ENCODE measurements around the gene ARPC1B. TPM values are rescaled to one million over a fixed set of nuclear protein-coding genes. Genes with fewer than 3 reads are reported as not detected.

Gene ARPC1B
- total and polyA plus RNA-seq, 8 donors = 14.4 to 70.4 (median 41.2) TPM

DNA sequence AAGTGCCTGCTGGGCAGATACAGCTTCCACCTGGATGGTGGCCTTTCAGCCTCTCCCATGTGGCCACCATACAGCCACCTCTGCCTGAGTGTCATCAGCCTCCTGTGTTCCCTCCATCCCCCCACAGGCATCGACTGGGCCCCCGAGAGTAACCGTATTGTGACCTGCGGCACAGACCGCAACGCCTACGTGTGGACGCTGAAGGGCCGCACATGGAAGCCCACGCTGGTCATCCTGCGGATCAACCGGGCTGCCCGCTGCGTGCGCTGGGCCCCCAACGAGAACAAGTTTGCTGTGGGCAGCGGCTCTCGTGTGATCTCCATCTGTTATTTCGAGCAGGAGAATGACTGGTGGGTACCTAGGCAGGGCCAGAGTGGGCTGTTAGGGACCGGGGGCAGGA lies 13.4 kb downstream of the ARPC1B start:
- intact Hi-C loops (cut with DNase I) = no loop called here
- Histone ChIP-seq H3K36me3 (peaks cover 0 to 11% (median 5%) of the 10 kb centered on the region in 3 donors), H3K4me1 (peaks cover 0 to 6% (median 0%) of the 10 kb centered on the region in 3 donors), H3K27me3 (no peaks in the 10 kb centered on the region), H3K27ac (no peak overlapping the region), H3K4me3 (no peak overlapping the region), H3K9me3 (no peaks in the 10 kb centered on the region)
- ATAC-seq (no peak), FAIRE-seq (no peak), DNase-seq (peak in 1 of 6 donors; percentile 58)
- 95 to 96% methylated on average over 20 of the region's 20 CpGs for WGBS, 2 donors
- TF ChIP-seq, protein P1, sequence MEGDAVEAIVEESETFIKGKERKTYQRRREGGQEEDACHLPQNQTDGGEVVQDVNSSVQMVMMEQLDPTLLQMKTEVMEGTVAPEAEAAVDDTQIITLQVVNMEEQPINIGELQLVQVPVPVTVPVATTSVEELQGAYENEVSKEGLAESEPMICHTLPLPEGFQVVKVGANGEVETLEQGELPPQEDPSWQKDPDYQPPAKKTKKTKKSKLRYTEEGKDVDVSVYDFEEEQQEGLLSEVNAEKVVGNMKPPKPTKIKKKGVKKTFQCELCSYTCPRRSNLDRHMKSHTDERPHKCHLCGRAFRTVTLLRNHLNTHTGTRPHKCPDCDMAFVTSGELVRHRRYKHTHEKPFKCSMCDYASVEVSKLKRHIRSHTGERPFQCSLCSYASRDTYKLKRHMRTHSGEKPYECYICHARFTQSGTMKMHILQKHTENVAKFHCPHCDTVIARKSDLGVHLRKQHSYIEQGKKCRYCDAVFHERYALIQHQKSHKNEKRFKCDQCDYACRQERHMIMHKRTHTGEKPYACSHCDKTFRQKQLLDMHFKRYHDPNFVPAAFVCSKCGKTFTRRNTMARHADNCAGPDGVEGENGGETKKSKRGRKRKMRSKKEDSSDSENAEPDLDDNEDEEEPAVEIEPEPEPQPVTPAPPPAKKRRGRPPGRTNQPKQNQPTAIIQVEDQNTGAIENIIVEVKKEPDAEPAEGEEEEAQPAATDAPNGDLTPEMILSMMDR (IDR thresholded peaks at IDR 0.05) = no peak

DNA sequence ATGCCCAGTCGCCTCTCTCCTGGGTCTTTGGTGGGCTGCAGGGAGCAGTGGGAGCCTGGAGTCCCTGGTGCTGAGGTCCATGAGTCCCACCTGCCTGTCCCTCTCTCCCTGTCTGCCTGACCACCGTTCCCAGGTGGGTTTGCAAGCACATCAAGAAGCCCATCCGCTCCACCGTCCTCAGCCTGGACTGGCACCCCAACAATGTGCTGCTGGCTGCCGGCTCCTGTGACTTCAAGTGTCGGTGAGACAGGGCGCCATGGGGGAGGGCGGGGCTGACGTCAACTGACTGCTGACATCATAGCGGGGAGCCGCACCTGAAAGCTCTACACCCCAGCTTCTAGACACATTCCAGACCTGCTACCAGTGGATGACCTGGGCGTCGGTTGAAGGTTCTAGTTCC lies 15.2 kb downstream of the ARPC1B start:
- Histone ChIP-seq H3K27me3 (no peaks in the 10 kb centered on the region), H3K4me1 (peaks cover 0 to 6% (median 4%) of the 10 kb centered on the region in 3 donors), H3K9me3 (no peaks in the 10 kb centered on the region), H3K36me3 (peaks cover 0 to 11% (median 5%) of the 10 kb centered on the region in 3 donors), H3K27ac (no peak overlapping the region), H3K4me3 (no peak overlapping the region)
- FAIRE-seq (no peak), DNase-seq (no peak), ATAC-seq (no peak)
- intact Hi-C loops (cut with DNase I) = no loop called here
- 91 to 92% methylated on average over 13 of the region's 13 CpGs for WGBS, 2 donors
- TF ChIP-seq, protein P1 (IDR thresholded peaks at IDR 0.05) = no peak

DNA sequence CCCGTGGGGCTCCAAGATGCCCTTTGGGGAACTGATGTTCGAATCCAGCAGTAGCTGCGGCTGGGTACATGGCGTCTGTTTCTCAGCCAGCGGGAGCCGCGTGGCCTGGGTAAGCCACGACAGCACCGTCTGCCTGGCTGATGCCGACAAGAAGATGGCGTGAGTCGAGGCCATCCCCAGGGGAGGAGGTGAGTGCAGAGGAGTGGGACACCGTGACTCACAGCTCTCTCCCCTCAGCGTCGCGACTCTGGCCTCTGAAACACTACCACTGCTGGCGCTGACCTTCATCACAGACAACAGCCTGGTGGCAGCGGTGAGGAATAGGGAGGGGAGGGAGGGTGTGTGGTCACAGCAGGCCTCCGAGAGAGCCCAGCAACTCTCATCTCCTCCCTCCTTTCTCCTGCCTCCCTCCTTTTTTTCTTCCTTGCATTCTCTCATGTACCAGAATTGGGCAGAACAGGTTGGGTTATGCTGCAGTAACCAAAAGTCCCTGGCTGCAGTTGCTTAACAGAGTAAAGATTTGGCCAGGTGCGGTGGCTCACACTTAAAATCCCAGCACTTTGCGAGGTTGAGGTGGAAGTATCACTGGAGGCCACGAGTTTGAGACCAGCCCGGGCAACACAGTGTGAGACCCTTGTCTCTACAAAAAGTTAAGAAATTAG lies 16.5 kb downstream of the ARPC1B start:
- no peak for FAIRE-seq
- intact Hi-C loops (cut with DNase I) = no loop called here
- DNase-seq = no peak
- TF ChIP-seq, protein P1 (IDR thresholded peaks at IDR 0.05) = no peak
- H3K9me3 ChIP-seq = no peaks in the 10 kb centered on the region
- ATAC-seq = no peak
- H3K27ac ChIP-seq = no peak overlapping the region
- 94 to 96% methylated on average over 23 of the region's 23 CpGs for WGBS, 2 donors
- H3K4me1 ChIP-seq = peaks cover 0 to 6% (median 4%) of the 10 kb centered on the region in 3 donors
- peaks cover 0 to 11% (median 5%) of the 10 kb centered on the region in 3 donors for H3K36me3 ChIP-seq
- H3K27me3 ChIP-seq = no peaks in the 10 kb centered on the region
- no peak overlapping the region for H3K4me3 ChIP-seq

DNA sequence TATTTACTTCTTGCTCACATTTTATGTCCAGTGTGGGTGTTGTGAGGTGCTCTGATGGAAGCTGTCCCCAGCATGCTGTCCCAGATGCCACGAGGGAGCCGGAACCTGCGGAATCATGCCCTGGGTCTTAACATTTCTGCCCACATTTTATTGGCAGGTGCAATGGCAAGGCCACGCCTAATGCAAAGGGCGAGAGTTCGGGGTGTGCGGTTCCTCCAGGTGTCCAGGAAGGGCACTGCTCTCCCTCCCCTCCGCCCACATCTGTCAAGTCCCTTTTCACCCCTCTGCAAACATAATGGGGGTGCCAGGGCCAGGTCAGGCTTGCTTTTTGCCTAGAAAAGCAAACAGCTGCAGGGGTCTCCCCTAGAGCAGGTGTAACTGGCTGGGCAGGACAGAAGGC lies 17.5 kb downstream of the ARPC1B start:
- Histone ChIP-seq H3K9me3 (no peaks in the 10 kb centered on the region), H3K27me3 (no peaks in the 10 kb centered on the region), H3K36me3 (peaks cover 0 to 7% (median 5%) of the 10 kb centered on the region in 3 donors), H3K27ac (peak overlapping the region in 2 of 4 donors; percentile 67 to 69), H3K4me1 (peaks cover 0 to 6% (median 4%) of the 10 kb centered on the region in 3 donors), H3K4me3 (peak overlapping the region in 3 of 4 donors; percentile 31 to 72 (median 68))
- FAIRE-seq (no peak), DNase-seq (no peak), ATAC-seq (no peak)
- intact Hi-C loops (cut with DNase I) = no loop called here
- WGBS, 2 donors = 69 to 70% methylated on average over 8 of the region's 8 CpGs
- TF ChIP-seq, protein P1 (IDR thresholded peaks at IDR 0.05) = no peak
